Right lung (tissue), 5 donors: ENCODE results near the gene CHAF1B. TPM values are rescaled to one million over a fixed set of nuclear protein-coding genes. Genes with fewer than 3 reads are reported as not detected.

ENCODE experiments used
- DNase-seq, 2 donors: peaks; one replicate each; pipeline ENCODE4 v3.0.0-alpha.2; 2013
- polyA plus RNA-seq, 5 donors: library from polyadenylated mRNA; unstranded; fragments of 120-200 nt; gene quantifications; one replicate each; pipeline versions ENCODE4 v1.2.1 to v1.2.3, GENCODE V29; 2013; ENCODE audit warnings: inconsistent platforms in 1 of 5, low replicate concordance in 1 of 5; ENCODE audit not compliant: insufficient read length in 5 of 5, insufficient read depth in 1 of 5

The CHAF1B gene
- polyA plus RNA-seq, 5 donors, result 7.7 to 13.3 (median 10.4) TPM

GRCh38 chr21:36461277-36461917 lies 76.2 kb downstream of the CHAF1B start:
- DNase-seq, result no peak

- DNase-seq, result no peak
Measured at GRCh38 chr21:36461918-36462486, 76.8 kb downstream of the CHAF1B start.

GRCh38 chr21:36463204-36463603 lies 78.0 kb downstream of the CHAF1B start:
- DNase-seq, result no peak

- DNase-seq, result no peak
Measured at GRCh38 chr21:36463991-36464390, 78.8 kb downstream of the CHAF1B start.

- no peak for DNase-seq
Measured at GRCh38 chr21:36464590-36464989, 79.4 kb downstream of the CHAF1B start.

GRCh38 chr21:36465478-36465877 lies 80.3 kb downstream of the CHAF1B start:
- DNase-seq, result no peak

- DNase-seq, result no peak
Measured at GRCh38 chr21:36466061-36466511, 80.9 kb downstream of the CHAF1B start.

Other genes starting within 250 kb of the CHAF1B start
- gene DOP1B, start 228.6 kb upstream of the CHAF1B start, polyA plus RNA-seq, result 1 to 10 TPM; 6.0 to 7.5 (median 6.3) TPM
- gene MORC3, start 65.2 kb upstream of the CHAF1B start, polyA plus RNA-seq, result 10 to 100 TPM; 36.0 to 56.4 (median 54.4) TPM
- gene CLDN14, start 94.7 kb downstream of the CHAF1B start, polyA plus RNA-seq, result under 1 TPM in 1 of 5 donors, not detected in 4; 0.32 TPM